ENCODE measurements around the gene ANKRD34B. TPM values are rescaled to one million over a fixed set of nuclear protein-coding genes. Genes with fewer than 3 reads are reported as not detected.

ANKRD34B gene
- not detected in 2 replicates for total RNA-seq (2013; cell fraction: nucleolus; rRNA removed)
- total RNA-seq (2014; rRNA removed) = under 0.01 TPM in 1 of 2 replicates, not detected in the other
- total RNA-seq (2014; rRNA removed; fragmentation: Illumina TruSeq; extraction: Trizol) = not detected in 2 replicates
- not detected in 2 replicates for total RNA-seq (2021)
- polyA plus RNA-seq (2011; ENCODE audit: low read depth) = not detected
- polyA plus RNA-seq (2011; rRNA removed) = not detected in 2 replicates
- not detected in 2 replicates for polyA plus RNA-seq (2011; cell fraction: cytosol; rRNA removed)
- polyA plus RNA-seq (2011; cell fraction: nucleus; rRNA removed) = not detected in 2 replicates
- not detected in 2 replicates for polyA plus RNA-seq (2012)
- not detected in 2 replicates for polyA plus RNA-seq (2014; fragmentation: Illumina TruSeq; extraction: Trizol)
- not detected for polyA plus RNA-seq (2014; fragmentation: Nextera tagmentation; extraction: Ambion mirVana)
- polyA plus RNA-seq (2014; rRNA removed) = not detected in 2 replicates
- polyA plus RNA-seq (2016; fragmentation: Nextera tagmentation; extraction: Ambion mirVana) = not detected
- not detected in 2 replicates for polyA minus RNA-seq (2011; rRNA and poly(A)+ RNA removed)
- polyA minus RNA-seq (2011; cell fraction: cytosol; rRNA and poly(A)+ RNA removed) = not detected in 2 replicates
- not detected in 2 replicates for polyA minus RNA-seq (2011; cell fraction: nucleus; rRNA and poly(A)+ RNA removed)
- not detected for Bru-seq, nascent RNA
- not detected for BruChase-seq, experiment 1, labeled RNA remaining after a 6-hour chase
- percentile 6 among the genes with signal in this experiment for BruChase-seq, experiment 2, labeled RNA remaining after a 2-hour chase
- long read RNA-seq, experiment 1 = 0 reads
- long read RNA-seq, experiment 2 = 0 reads

DNA sequence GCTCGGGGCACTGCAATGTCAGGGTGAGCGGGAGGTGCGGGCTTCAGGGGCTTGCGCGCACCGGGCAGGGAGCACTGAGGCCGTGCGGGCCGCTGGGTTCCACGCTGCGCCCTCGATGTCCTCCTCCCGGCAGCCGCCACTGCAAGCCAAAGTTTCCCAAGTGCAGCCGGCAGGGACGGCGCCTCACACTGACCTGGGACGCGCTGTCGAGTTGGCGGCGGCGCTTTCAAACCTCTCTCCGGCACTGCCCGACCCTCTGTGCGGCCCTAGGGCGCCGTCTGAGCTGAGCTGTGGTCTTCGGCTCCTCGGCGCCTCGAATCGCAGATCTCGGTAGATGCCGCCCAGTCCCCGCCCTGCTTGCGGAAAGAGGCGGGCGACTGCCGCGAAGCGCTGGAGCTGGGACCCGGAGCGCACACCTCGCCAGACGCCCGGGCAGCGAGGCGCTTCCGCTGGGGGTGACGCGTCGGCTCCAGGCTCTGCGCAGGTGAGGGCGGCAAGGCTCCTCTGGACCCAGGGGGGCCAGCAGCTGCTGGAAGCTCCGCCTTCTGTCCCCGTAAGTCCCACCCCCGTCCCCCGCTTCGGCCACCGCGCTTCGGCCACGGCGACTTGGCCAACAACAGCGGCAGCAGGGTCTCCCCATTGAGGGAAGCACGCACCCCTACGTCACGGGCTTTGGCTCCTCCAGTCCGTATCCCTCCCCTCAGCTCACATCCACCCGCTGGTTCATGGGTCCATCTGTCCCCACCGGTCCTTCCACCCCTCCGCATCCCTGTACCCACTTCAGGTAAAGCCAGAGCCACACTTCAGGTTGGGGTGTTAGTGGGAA, at the start of gene ANKRD34B:
ANKRD34B (minus strand) TSS at position 320 of the 826 bp plus-strand sequence. CDS start 10,261 bp downstream, outside the sequence.
- no TSS peak for BruUV-seq (replicated peaks)
- ChIA-PET RAD21 (ENCODE audit: unreplicated experiment) (no interaction called here), SMC1A (ENCODE audit: uncharacterized antibody, unreplicated experiment) (no interaction called here), POLR2A (no interaction called here), CTCF (no interaction called here)
- no peaks in the 10 kb centered on the region for H3K9me3 ChIP-seq (replicated peaks; ENCODE audit: control insufficient read depth, insufficient read depth, low read length)
- TF ChIP-seq HDAC6 (IDR thresholded peaks at IDR 0.05; ENCODE audit: unreplicated experiment) (peak; percentile 87), ZNF207 (IDR thresholded peaks at IDR 0.05; ENCODE audit: borderline replicate concordance) (no peak), RBBP5 (conservative IDR thresholded peaks at IDR 0.05) (no peak), ZBED1 (IDR thresholded peaks at IDR 0.05; ENCODE audit: borderline replicate concordance) (no peak), SMC3 (IDR thresholded peaks at IDR 0.05; ENCODE audit: borderline replicate concordance, low read length) (no peak), TCF12 (IDR thresholded peaks at IDR 0.05; ENCODE audit: low read depth, low read length) (no peak), SUZ12 (IDR thresholded peaks at IDR 0.05; ENCODE audit: unreplicated experiment) (peak; percentile 59), EP300 (IDR thresholded peaks at IDR 0.05; ENCODE audit: borderline replicate concordance in 1 of 2, control insufficient read depth in 1 of 2, low read depth in 2 of 2, low read length in 2 of 2) (no peak), SIX5 (IDR thresholded peaks at IDR 0.05; ENCODE audit: low read depth, low read length, severe bottlenecking) (no peak)
- TF ChIP-seq, protein P1, sequence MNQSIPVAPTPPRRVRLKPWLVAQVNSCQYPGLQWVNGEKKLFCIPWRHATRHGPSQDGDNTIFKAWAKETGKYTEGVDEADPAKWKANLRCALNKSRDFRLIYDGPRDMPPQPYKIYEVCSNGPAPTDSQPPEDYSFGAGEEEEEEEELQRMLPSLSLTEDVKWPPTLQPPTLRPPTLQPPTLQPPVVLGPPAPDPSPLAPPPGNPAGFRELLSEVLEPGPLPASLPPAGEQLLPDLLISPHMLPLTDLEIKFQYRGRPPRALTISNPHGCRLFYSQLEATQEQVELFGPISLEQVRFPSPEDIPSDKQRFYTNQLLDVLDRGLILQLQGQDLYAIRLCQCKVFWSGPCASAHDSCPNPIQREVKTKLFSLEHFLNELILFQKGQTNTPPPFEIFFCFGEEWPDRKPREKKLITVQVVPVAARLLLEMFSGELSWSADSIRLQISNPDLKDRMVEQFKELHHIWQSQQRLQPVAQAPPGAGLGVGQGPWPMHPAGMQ (IDR thresholded peaks at IDR 0.05; ENCODE audit: borderline replicate concordance) = no peak
- H3K27me3 ChIP-seq (replicated peaks in 1 of 2; ENCODE audit: control insufficient read depth in 2 of 2, insufficient read depth in 2 of 2, low read length in 1 of 2) = peaks cover 6 to 19% of the 10 kb centered on the region in 2 experiments
- no peaks in the 10 kb centered on the region for H3K79me2 ChIP-seq (ENCODE audit: control insufficient read depth, insufficient read depth, low read length)
- 3% methylated on average over 53 of the region's 73 CpGs for WGBS (ENCODE audit: insufficient coverage, insufficient replicate concordance, low lambda C conversion rate, missing lambda C conversion rate)
- intact Hi-C loops (cut with micrococcal nuclease; ENCODE audit: unreplicated experiment) (no loop called here), in situ Hi-C loops (cut with MboI) (no loop called here)
- H4K20me1 ChIP-seq (ENCODE audit: control insufficient read depth, insufficient read depth) = no peaks in the 10 kb centered on the region
- peak within 1 kb of the TSS; percentile 61 for H3K4me2 ChIP-seq (ENCODE audit: control insufficient read depth, insufficient read depth)
- no peak within 1 kb of the TSS for H3K27ac ChIP-seq (ENCODE audit: control insufficient read depth, insufficient read depth)
- H3K4me3 ChIP-seq = peak within 1 kb of the TSS; percentile 63; the same call in 1 of the 2 replicates
- no peak within 1 kb of the TSS for H3K9ac ChIP-seq (ENCODE audit: control insufficient read depth, insufficient read depth, low read length)
- no peaks in the 10 kb centered on the region for H3K36me3 ChIP-seq (ENCODE audit: control insufficient read depth in 2 of 2, insufficient read depth in 2 of 2, low read length in 1 of 2)
- DNase-seq (ENCODE audit: low read depth, low spot score) (no peak), ATAC-seq (peak; percentile 87), FAIRE-seq (no peak)
- H3K4me1 ChIP-seq (ENCODE audit: control insufficient read depth, insufficient read depth, low read length) = no peaks in the 10 kb centered on the region; the same call in 1 of the 2 replicates
- peak within 1 kb of the TSS; percentile 51 for H2AFZ ChIP-seq (ENCODE audit: control insufficient read depth, low read depth, low read length)

Data from GM12878 (cell line).